K562 (cell line): ENCODE data around the gene CEP128. TPM values are rescaled to one million over a fixed set of nuclear protein-coding genes. Genes with fewer than 3 reads are reported as not detected.

ENCODE experiments used
- ATAC-seq: fragments of 200-7000 bp; cut with Tn5 transposase; 3 replicates; pipeline ENCODE4 v1.9.1; 2020; ENCODE audit warnings: moderate library complexity
- Bru-seq: library from RNA; stranded (reverse); fragments of 400-500 nt; gene quantifications from one replicate; lab custom pipeline; 2021; lab: Mats Ljungman, UMichigan
- BruChase-seq, 2 experiments: library from RNA; stranded (reverse); fragments of 400-500 nt; gene quantifications; one replicate each; lab custom pipeline; 2021; lab: Mats Ljungman, UMichigan
- BruUV-seq: library from RNA; stranded (reverse); fragments of 400-500 nt; replicated peaks from 2 replicates; lab custom pipeline; 2021; lab: Mats Ljungman, UMichigan
- CTCF ChIA-PET: fragments of 300-600 bp; formaldehyde crosslinking; extraction: SDS; loops from one replicate; lab custom pipeline; 2021; ENCODE audit warnings: low intra/inter-chr PET ratio; lab: Yijun Ruan, JAX
- POLR2A ChIA-PET: fragments of 300-600, 350-650 bp; sonication (Branson Sonifier 250); formaldehyde crosslinking; extraction: SDS; loops from one replicate; lab custom pipeline; 2021; ENCODE audit warnings: antibody characterized with exemption, inconsistent platforms; lab: Yijun Ruan, JAX
- DNase-seq, 4 experiments: peaks; one replicate each; pipeline versions ENCODE4 v3.0.0 to v3.0.0-alpha.2; 2011 to 2018; ENCODE audit warnings: low spot score in 3 of 4, mixed read lengths in 3 of 4; ENCODE audit errors: extremely low read depth in 1 of 4
- FAIRE-seq: peaks from 2 replicates; lab custom pipeline; 2011; peaks lifted over from hg19 to GRCh38; lab: Jason Lieb, UNC
- H2AFZ ChIP-seq: 2 replicates; pipeline ENCODE4 v1.6.0; 2011; ENCODE audit warnings: low read depth, low read length, control low read depth, inconsistent platforms
- H3K27ac ChIP-seq: fragments of 200-600 bp; 3 replicates; pipeline ENCODE4 v1.8.0; 2011; ENCODE audit warnings: low read depth, mild to moderate bottlenecking, control low read depth, inconsistent platforms, low read length, moderate library complexity, mixed read lengths; ENCODE audit errors: extremely low read depth
- H3K27me3 ChIP-seq, 2 experiments: fragments of 300-600 bp in 1 of 2; 2 replicates in 1 of 2; 3 replicates in 1 of 2; pipeline versions ENCODE4 v1.6.0 to v1.8.0; 2011; ENCODE audit warnings: inconsistent platforms in 2 of 2, low read length in 2 of 2, mild to moderate bottlenecking in 1 of 2, mixed read lengths in 1 of 2, moderate library complexity in 1 of 2; ENCODE audit not compliant: control insufficient read depth in 2 of 2, insufficient read depth in 2 of 2
- H3K36me3 ChIP-seq: fragments of 300-600 bp; 3 replicates; pipeline ENCODE4 v1.8.0; 2011; ENCODE audit warnings: mild to moderate bottlenecking, low read length, inconsistent platforms; ENCODE audit not compliant: control insufficient read depth, insufficient read depth
- H3K4me1 ChIP-seq, 2 experiments: fragments of 200-600 bp in 1 of 2; replicated peaks in 1 of 2; 2 replicates in 1 of 2; 3 replicates in 1 of 2; pipeline versions ENCODE4 v1.5.1 to v1.8.0; 2011; ENCODE audit warnings: inconsistent platforms in 2 of 2, low read length in 2 of 2, mild to moderate bottlenecking in 1 of 2, mixed read lengths in 1 of 2, moderate library complexity in 1 of 2; ENCODE audit not compliant: control insufficient read depth in 2 of 2, insufficient read depth in 2 of 2
- H3K4me2 ChIP-seq: 2 replicates; pipeline ENCODE4 v1.6.1; 2011; ENCODE audit warnings: low read length, control low read depth, inconsistent platforms, mixed read lengths; ENCODE audit not compliant: insufficient read depth
- H3K4me3 ChIP-seq: fragments of 200-600 bp; sonication (generic), shearing (Covaris generic); 2 replicates; pipeline ENCODE4 v1.5.1; 2016; ENCODE audit warnings: control low read depth, inconsistent platforms
- H3K79me2 ChIP-seq: fragments of 200-600 bp; 3 replicates; pipeline ENCODE4 v1.8.0; 2011; ENCODE audit warnings: low read length, inconsistent platforms; ENCODE audit not compliant: control insufficient read depth, insufficient read depth
- H3K9ac ChIP-seq, 2 experiments: 2 replicates each; pipeline versions ENCODE4 v1.6.0 to v1.6.1; 2011; ENCODE audit warnings: low read depth in 2 of 2, low read length in 2 of 2, control low read depth in 1 of 2, inconsistent platforms in 1 of 2, mild to moderate bottlenecking in 1 of 2, mixed read lengths in 1 of 2; ENCODE audit not compliant: insufficient read depth in 1 of 2
- H3K9me1 ChIP-seq: one replicate; pipeline ENCODE4 v1.6.0; 2011; ENCODE audit warnings: inconsistent platforms, mild to moderate bottlenecking, low read length, moderate library complexity; ENCODE audit not compliant: control insufficient read depth, insufficient read depth
- H3K9me3 ChIP-seq: replicated peaks from 2 replicates; pipeline ENCODE4 v1.5.1; 2011; ENCODE audit warnings: low read depth, low read length, inconsistent platforms; ENCODE audit not compliant: control insufficient read depth, insufficient read depth
- H4K20me1 ChIP-seq: replicated peaks from 2 replicates; pipeline ENCODE4 v1.6.1; 2011; ENCODE audit warnings: low read length, inconsistent platforms, mixed read lengths; ENCODE audit not compliant: control insufficient read depth, insufficient read depth
- ATF1 ChIP-seq, 2 experiments: fragments of 450-650 bp in 1 of 2; IDR thresholded peaks; 2 replicates each; pipeline ENCODE4 v1.6.1; 2016; ENCODE audit warnings: missing compliant biosample characterization in 1 of 2, missing genetic modification characterization in 1 of 2
- E2F1 ChIP-seq: sonication (generic); formaldehyde crosslinking; IDR thresholded peaks from 2 replicates; pipeline ENCODE4 v1.8.1; 2023; ENCODE audit warnings: mild to moderate bottlenecking, missing genetic modification reagents, moderate library complexity
- EWSR1 ChIP-seq: fragments of 450-650 bp; IDR thresholded peaks from 2 replicates; pipeline ENCODE4 v1.6.1; 2018; ENCODE audit warnings: borderline replicate concordance, mild to moderate bottlenecking, low read depth, moderate library complexity; ENCODE audit not compliant: partially characterized antibody
- GMEB1 ChIP-seq: fragments of 250-450 bp; sonication (Bioruptor Pico); IDR thresholded peaks from 2 replicates; pipeline ENCODE4 v1.4.0; 2020; ENCODE audit warnings: mild to moderate bottlenecking
- MNT ChIP-seq, 2 experiments: fragments of 450-650 bp; conservative IDR thresholded peaks; 2 replicates each; pipeline ENCODE4 v1.6.1; 2017; ENCODE audit warnings: mild to moderate bottlenecking in 2 of 2, moderate library complexity in 2 of 2
- ZNF384 ChIP-seq: IDR thresholded peaks from 2 replicates; pipeline ENCODE4 v1.6.1; 2012; ENCODE audit warnings: low read depth, low read length, improper control_type of control experiment
- ZNF644 ChIP-seq: fragments of 200-800 bp; sonication (Bioruptor generic); IDR thresholded peaks from 2 replicates; pipeline ENCODE4 v1.6.1; 2016; ENCODE audit warnings: low read depth, missing genetic modification characterization, missing compliant biosample characterization
- WGBS: fragments of 100-300 bp; shearing (Covaris generic); methylation state at CpG from one replicate; pipeline ENCODE4 v1.1.6; 2016; ENCODE audit warnings: low coverage, mixed read lengths; ENCODE audit not compliant: insufficient coverage; ENCODE audit errors: missing lambda C conversion rate; 5-methylcytosine and 5-hydroxymethylcytosine counted together
- in situ Hi-C: fragments of 300-500 bp; cut with MboI; formaldehyde crosslinking; loops from 4 replicates; pipeline ENCODE4 v1.15.0; 2018; ENCODE audit warnings: inconsistent platforms, mixed read lengths
- intact Hi-C: fragments of 100-400 bp; cut with micrococcal nuclease; formaldehyde crosslinking; loops from 2 replicates; pipeline ENCODE4 v1.14.2; 2022
- long read RNA-seq, 3 experiments: library from polyadenylated mRNA in 2 of 3; library from RNA in 1 of 3; unstranded in 2 of 3; stranded (forward) in 1 of 3; transcript quantifications; one replicate each; pipeline ENCODE4 v2.0.0, GENCODE V29; 2019 to 2022
- polyA minus RNA-seq, 3 experiments: library from RNA; depleted of rRNA, polyadenylated mRNA; stranded (reverse); fragments of >200 nt; gene quantifications; 2 replicates each; pipeline ENCODE4 v1.2.3, GENCODE V29; 2011
- polyA plus RNA-seq, 8 experiments: library from polyadenylated mRNA; depleted of rRNA in 4 of 8; stranded (reverse) in 5 of 8; unstranded in 3 of 8; fragments of >200 nt; fragmentation: Nextera tagmentation in 2 of 8; fragmentation: Illumina TruSeq in 1 of 8; extraction: Ambion mirVana in 2 of 8; extraction: Trizol in 1 of 8; gene quantifications; 2 replicates each; pipeline versions ENCODE4 v1.2.1 to v1.2.3, GENCODE V29; 2011 to 2014; ENCODE audit warnings: inconsistent platforms in 1 of 8, missing spikeins in 1 of 8
- total RNA-seq, 7 experiments: library from RNA; depleted of rRNA in 6 of 7; stranded (reverse); fragments of >200 nt in 6 of 7; fragmentation: Illumina TruSeq in 2 of 7; extraction: Trizol in 2 of 7; gene quantifications; 2 replicates each; pipeline versions ENCODE4 v1.2.1 to v1.2.3, GENCODE V29; 2011 to 2021; ENCODE audit warnings: low replicate concordance in 1 of 7

The CEP128 gene
- total RNA-seq (2011; cell fraction: chromatin; rRNA removed; ENCODE audit: low replicate concordance) = 15.9 and 26.7 TPM in 2 replicates
- 3.2 and 5.2 TPM in 2 replicates for total RNA-seq (2011; cell fraction: nucleolus; rRNA removed)
- total RNA-seq (2011; cell fraction: nucleoplasm; rRNA removed) = 9.3 and 11.1 TPM in 2 replicates
- 3.9 and 5.7 TPM in 2 replicates for total RNA-seq (2014; rRNA removed)
- total RNA-seq (2014; rRNA removed; fragmentation: Illumina TruSeq; extraction: Trizol) = 6.0 and 9.6 TPM in 2 replicates
- total RNA-seq (2015; rRNA removed; fragmentation: Illumina TruSeq; extraction: Trizol) = 7.4 and 8.0 TPM in 2 replicates
- total RNA-seq (2021) = 9.2 and 9.7 TPM in 2 replicates
- polyA plus RNA-seq (2011; rRNA removed) = 2.9 and 3.5 TPM in 2 replicates
- 1.0 and 1.1 TPM in 2 replicates for polyA plus RNA-seq (2011; cell fraction: cytosol; rRNA removed)
- polyA plus RNA-seq (2011; cell fraction: nucleus; rRNA removed) = 6.8 and 10.2 TPM in 2 replicates
- polyA plus RNA-seq (2012) = 3.3 and 4.6 TPM in 2 replicates
- polyA plus RNA-seq (2014; fragmentation: Illumina TruSeq; extraction: Trizol) = 3.2 and 5.1 TPM in 2 replicates
- polyA plus RNA-seq (2014; fragmentation: Nextera tagmentation; extraction: Ambion mirVana) = 1 to 10 TPM; 2.3 to 3.7 TPM
- polyA plus RNA-seq (2014; rRNA removed) = 3.5 and 4.6 TPM in 2 replicates
- 11.3 and 11.9 TPM in 2 replicates for polyA minus RNA-seq (2011; rRNA and poly(A)+ RNA removed)
- polyA minus RNA-seq (2011; cell fraction: cytosol; rRNA and poly(A)+ RNA removed) = 1.7 and 2.1 TPM in 2 replicates
- polyA minus RNA-seq (2011; cell fraction: nucleus; rRNA and poly(A)+ RNA removed) = 14.0 and 22.1 TPM in 2 replicates
- percentile 52 among the genes with signal in this experiment for Bru-seq, nascent RNA
- percentile 56 among the genes with signal in this experiment for BruChase-seq, experiment 1, labeled RNA remaining after a 2-hour chase
- percentile 53 among the genes with signal in this experiment for BruChase-seq, experiment 2, labeled RNA remaining after a 6-hour chase
- long read RNA-seq, experiment 1, partial matches to known transcripts = 20 of 31 reads
- long read RNA-seq, experiment 1, other reads (novel, unspliced or antisense) = 11 of 31 reads
- long read RNA-seq, experiment 2, partial matches to known transcripts = 2 of 2 reads
- long read RNA-seq, experiment 2, other reads (novel, unspliced or antisense) = 0 of 2 reads
- long read RNA-seq, experiment 3, partial matches to known transcripts = 4 of 4 reads
- long read RNA-seq, experiment 3, other reads (novel, unspliced or antisense) = 0 of 4 reads

GRCh38 chr14:80941241-80942185 is at the start of gene CEP128:
TSS of gene CEP128 (minus strand) at chr14:80941738.
- Histone ChIP-seq H3K27ac (peak within 1 kb of the TSS; percentile 65), H2AFZ (peak within 1 kb of the TSS; percentile 98), H3K4me1 (peaks cover 0 to 3% of the 10 kb centered on the region in 2 experiments; a peak in 2 of 5 replicates), H3K36me3 (peaks cover 2% of the 10 kb centered on the region; the same call in 1 of the 3 replicates), H3K4me3 (peak within 1 kb of the TSS; percentile 72), H3K79me2 (peaks cover 12% of the 10 kb centered on the region; the same call in 2 of the 3 replicates), H3K9me1 (no peaks in the 10 kb centered on the region), H3K4me2 (peak within 1 kb of the TSS; percentile 80), H3K27me3 (no peaks in the 10 kb centered on the region), H3K9me3 (no peaks in the 10 kb centered on the region), H4K20me1 (no peaks in the 10 kb centered on the region), H3K9ac (peak within 1 kb of the TSS; percentile 77 to 87)
- DNase-seq (peak; percentile 71 to 95 (median 74)), ATAC-seq (peak; percentile 99), FAIRE-seq (peak; percentile 99)
- ChIA-PET POLR2A (interaction anchor here (0.6 to 1.1 kb wide), 4 partner anchors 12 to 255 kb away, joined by 3 read pairs; no protein-coding TSS in a partner anchor), CTCF (no interaction called here)
- in situ Hi-C loops = no loop called here
- BruUV-seq = TSS peak; percentile 65
- WGBS = 0% methylated on average over 13 of the region's 40 CpGs
- intact Hi-C loops = no loop called here
- TF ChIP-seq E2F1 = no peak
- TF ChIP-seq GMEB1 (CRISPR knock-in tag) = no peak
- no peak for TF ChIP-seq EWSR1
- no peak for TF ChIP-seq ATF1 (CRISPR knock-in tag; IDR thresholded peaks at IDR 0.05)
- peak; percentile 44; the same call in 1 of the 2 replicates for TF ChIP-seq ATF1 (tag; IDR thresholded peaks at IDR 0.05)
- peak; percentile 98 for TF ChIP-seq ZNF384
- TF ChIP-seq ZNF644 (tag) = 0 out of 2 replicates have a peak, but pooled peaks have one; percentile 47
- peak in 1 of 2 experiments; percentile 59; a peak in 1 of 4 replicates for TF ChIP-seq MNT (conservative IDR thresholded peaks at IDR 0.05)
